B cell (primary cell): ENCODE measurements around the gene AMBRA1. TPM values are rescaled to one million over a fixed set of nuclear protein-coding genes. Genes with fewer than 3 reads are reported as not detected.

Source experiments
- ATAC-seq: fragments of 200-7000 bp; cut with Tn5 transposase; one replicate; pipeline ENCODE4 v1.10.0; 2021; ENCODE audit warnings: low read depth, mild to moderate bottlenecking, moderate number of reproducible peaks, moderate library complexity
- CTCF ChIA-PET: fragments of 350-600 bp; sonication (Branson Sonifier 250); formaldehyde crosslinking; loops from one replicate; lab custom pipeline; 2021; ENCODE audit warnings: antibody characterized with exemption, inconsistent platforms; lab: Charles Lee
- POLR2A ChIA-PET: fragments of 350-600 bp; sonication (Branson Sonifier 250); formaldehyde crosslinking; loops from one replicate; lab custom pipeline; 2021; ENCODE audit warnings: antibody characterized with exemption; lab: Charles Lee
- DNase-seq: peaks from one replicate; pipeline ENCODE4 v3.0.0; 2013
- H2AFZ ChIP-seq: 2 replicates; pipeline ENCODE4 v1.6.1; 2012; ENCODE audit warnings: mild to moderate bottlenecking, low read depth, low read length; ENCODE audit not compliant: insufficient read depth, poor library complexity, severe bottlenecking
- H3K27ac ChIP-seq, 2 donors: 1 replicate in 1 of 2; 2 replicates in 1 of 2; pipeline ENCODE4 v1.5.1; 2012 to 2013; ENCODE audit warnings: low read length in 2 of 2, mild to moderate bottlenecking in 2 of 2, moderate library complexity in 1 of 2
- H3K27me3 ChIP-seq, 4 experiments: fragments of 200-600 bp in 1 of 4; sonication (generic) in 1 of 4; replicated peaks in 1 of 4; 1 replicate in 2 of 4; 2 replicates in 2 of 4; pipeline versions ENCODE4 v1.6.1 to v1.7.0; 2013 to 2016; ENCODE audit warnings: low read length in 3 of 4, mild to moderate bottlenecking in 2 of 4, mixed read lengths in 1 of 4, moderate library complexity in 1 of 4; ENCODE audit not compliant: insufficient read depth in 4 of 4, control insufficient read depth in 3 of 4; ENCODE audit errors: control extremely low read depth in 1 of 4
- H3K36me3 ChIP-seq, 2 experiments: replicated peaks in 1 of 2; 1 replicate in 1 of 2; 2 replicates in 1 of 2; pipeline versions ENCODE4 v1.6.1 to v1.7.1; 2013; ENCODE audit warnings: low read length in 1 of 2; ENCODE audit not compliant: insufficient read depth in 2 of 2, control insufficient read depth in 1 of 2; ENCODE audit errors: control extremely low read depth in 1 of 2, extremely low read depth in 1 of 2
- H3K4me1 ChIP-seq, 2 donors: fragments of 200-600 bp in 1 of 2; sonication (generic) in 1 of 2; 1 replicate in 1 of 2; 2 replicates in 1 of 2; pipeline versions ENCODE4 v1.5.1 to v1.6.1; 2013 to 2017; ENCODE audit warnings: low read length in 2 of 2; ENCODE audit not compliant: control insufficient read depth in 2 of 2, insufficient read depth in 2 of 2
- H3K4me2 ChIP-seq: replicated peaks from 2 replicates; pipeline ENCODE3; 2012; ENCODE audit warnings: mild to moderate bottlenecking, low read depth, low read length; ENCODE audit not compliant: poor library complexity, severe bottlenecking
- H3K4me3 ChIP-seq, 5 experiments: fragments of 200-600 bp in 1 of 5; sonication (generic) in 1 of 5; 1 replicate in 3 of 5; 2 replicates in 2 of 5; pipeline versions ENCODE4 v1.5.1 to v1.7.0; 2011 to 2016; ENCODE audit warnings: low read length in 4 of 5, mild to moderate bottlenecking in 4 of 5, low read depth in 2 of 5, control low read depth in 1 of 5, moderate library complexity in 1 of 5; ENCODE audit not compliant: insufficient read depth in 1 of 5; ENCODE audit errors: control extremely low read depth in 1 of 5, extremely low read depth in 1 of 5
- H3K79me2 ChIP-seq: fragments of 200-600 bp; sonication (generic); one replicate; pipeline ENCODE4 v1.6.0; 2016; ENCODE audit warnings: low read length; ENCODE audit not compliant: control insufficient read depth, insufficient read depth
- H3K9ac ChIP-seq: fragments of 200-600 bp; sonication (generic); 2 replicates; pipeline ENCODE4 v1.6.1; 2017; ENCODE audit warnings: mild to moderate bottlenecking, low read length, moderate library complexity
- H3K9me3 ChIP-seq, 3 donors: one replicate each; pipeline versions ENCODE4 v1.6.1 to v1.7.1; 2013; ENCODE audit warnings: low read length in 2 of 3; ENCODE audit not compliant: control insufficient read depth in 2 of 3, insufficient read depth in 1 of 3; ENCODE audit errors: control extremely low read depth in 1 of 3
- H4K20me1 ChIP-seq: 2 replicates; pipeline ENCODE4 v1.6.0; 2012; ENCODE audit warnings: mild to moderate bottlenecking, low read length; ENCODE audit not compliant: insufficient read depth, control insufficient read depth, poor library complexity, severe bottlenecking
- H3K27ac Mint-ChIP-seq: one replicate; pipeline ENCODE4 v1.8.0; 2021; ENCODE audit warnings: mixed read lengths
- H3K27me3 Mint-ChIP-seq: one replicate; pipeline ENCODE4 v1.8.0; 2021; ENCODE audit warnings: mixed read lengths
- H3K4me1 Mint-ChIP-seq: one replicate; pipeline ENCODE4 v1.8.0; 2021; ENCODE audit warnings: mixed read lengths
- H3K4me3 Mint-ChIP-seq: one replicate; pipeline ENCODE4 v1.8.0; 2021; ENCODE audit warnings: mixed read lengths
- H3K9me3 Mint-ChIP-seq: one replicate; pipeline ENCODE4 v1.8.0; 2022; ENCODE audit warnings: mixed read lengths; ENCODE audit not compliant: insufficient read depth
- EZH2 ChIP-seq: IDR thresholded peaks from 2 replicates; pipeline ENCODE4 v1.6.1; 2012; ENCODE audit warnings: borderline replicate concordance, low read depth, mild to moderate bottlenecking, moderate library complexity, low read length; ENCODE audit not compliant: insufficient read depth, poor library complexity, severe bottlenecking
- WGBS: methylation state at CpG from one replicate; pipeline ENCODE4 v1.1.5; 2013; ENCODE audit warnings: missing lambda C conversion rate; ENCODE audit not compliant: insufficient coverage; 5-methylcytosine and 5-hydroxymethylcytosine counted together
- intact Hi-C: fragments of 100-400 bp; cut with micrococcal nuclease; formaldehyde crosslinking; loops from one replicate; pipeline ENCODE4 v1.10.0; 2022
- polyA plus RNA-seq: library from polyadenylated mRNA; depleted of rRNA; stranded (reverse); fragments of >200 nt; gene quantifications from 2 replicates; pipeline ENCODE4 v1.2.3, GENCODE V29; 2012
- total RNA-seq, 2 donors: library from RNA; stranded (reverse); fragments of 120-200 nt in 1 of 2; gene quantifications; 1 replicate in 1 of 2; 2 replicates in 1 of 2; pipeline versions ENCODE4 v1.2.3 to v1.2.4, GENCODE V29; 2013 to 2022
- TF ChIP-seq, protein P1 (sequence below): fragments of 200-600 bp; IDR thresholded peaks from one replicate; pipeline ENCODE4 v1.8.0; 2022; ENCODE audit warnings: antibody characterized with exemption, mild to moderate bottlenecking

AMBRA1 gene
- total and polyA plus RNA-seq, 2 donors (not counting 1 experiment from before 2014, with no cell fraction given) = 13.8 to 36.1 TPM

DNA sequence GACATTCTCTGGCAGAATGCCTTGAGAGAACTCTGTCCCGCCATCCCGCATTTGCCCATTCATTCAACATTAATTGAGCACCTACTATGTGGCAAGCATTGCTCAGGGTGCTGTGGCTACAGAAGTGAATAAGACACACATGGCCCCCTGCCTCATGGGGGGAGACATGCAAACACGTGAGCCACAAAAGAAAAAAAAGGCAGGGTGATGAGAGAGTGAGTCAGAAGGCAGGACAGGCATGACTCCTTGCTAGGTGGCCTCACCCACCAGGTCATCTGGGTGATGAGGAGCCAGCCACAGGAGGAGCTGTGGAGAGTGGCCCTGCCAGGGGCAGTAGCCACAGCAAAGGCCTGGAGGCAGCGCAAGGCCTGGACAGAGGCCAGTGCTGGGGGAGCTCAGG lies 207.1 kb downstream of the AMBRA1 start:
- POLR2A ChIA-PET = no interaction called here
- intact Hi-C loops = no loop called here

DNA sequence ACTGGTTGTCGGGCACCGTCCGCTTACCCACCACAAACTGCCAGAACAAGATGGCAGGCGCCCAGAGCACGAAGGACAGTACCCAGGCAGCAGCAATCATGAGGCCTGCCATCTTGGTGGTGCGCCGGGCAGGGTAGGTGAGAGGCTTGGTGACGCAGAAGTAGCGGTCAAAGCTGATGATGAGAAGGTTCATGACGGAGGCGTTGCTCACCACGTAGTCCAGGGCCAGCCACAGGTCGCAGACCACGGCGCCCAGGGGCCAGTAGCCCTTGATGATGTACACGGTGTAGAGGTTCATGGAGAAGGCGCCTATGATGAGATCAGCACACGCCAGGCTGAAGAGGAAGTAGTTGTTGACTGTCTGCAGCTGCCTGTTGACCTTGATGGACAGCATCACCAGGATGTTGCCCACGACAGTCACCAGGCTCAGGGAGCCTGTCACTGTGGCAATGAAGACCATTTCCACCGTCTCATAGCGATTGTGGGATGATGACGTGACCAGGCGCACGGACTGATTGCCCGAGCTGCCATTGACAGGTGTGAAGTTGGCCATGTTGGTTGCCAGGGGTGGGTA lies 207.7 kb downstream of the AMBRA1 start:
- no peak overlapping the region for H3K4me3 Mint-ChIP-seq
- DNase-seq (no peak), ATAC-seq (no peak)
- Histone ChIP-seq H3K9ac (no peak overlapping the region), H2AFZ (no peak overlapping the region), H3K4me3 (no peak overlapping the region), H3K36me3 (no peaks in the 10 kb centered on the region), H3K4me1 (peaks cover 32 to 41% of the 10 kb centered on the region in 2 donors), H4K20me1 (peaks cover 6% of the 10 kb centered on the region), H3K27me3 (peaks cover 0 to 94% (median 54%) of the 10 kb centered on the region in 4 experiments), H3K4me2 (no peak overlapping the region), H3K27ac (no peak overlapping the region), H3K79me2 (no peaks in the 10 kb centered on the region), H3K9me3 (peaks cover 0 to 37% (median 0%) of the 10 kb centered on the region in 3 donors)
- CTCF ChIA-PET = interaction anchor here (1.8 kb wide), 1 partner anchor 18 kb away, joined by 5 read pairs; no protein-coding TSS in a partner anchor
- no peak for TF ChIP-seq EZH2
- TF ChIP-seq, protein P1, sequence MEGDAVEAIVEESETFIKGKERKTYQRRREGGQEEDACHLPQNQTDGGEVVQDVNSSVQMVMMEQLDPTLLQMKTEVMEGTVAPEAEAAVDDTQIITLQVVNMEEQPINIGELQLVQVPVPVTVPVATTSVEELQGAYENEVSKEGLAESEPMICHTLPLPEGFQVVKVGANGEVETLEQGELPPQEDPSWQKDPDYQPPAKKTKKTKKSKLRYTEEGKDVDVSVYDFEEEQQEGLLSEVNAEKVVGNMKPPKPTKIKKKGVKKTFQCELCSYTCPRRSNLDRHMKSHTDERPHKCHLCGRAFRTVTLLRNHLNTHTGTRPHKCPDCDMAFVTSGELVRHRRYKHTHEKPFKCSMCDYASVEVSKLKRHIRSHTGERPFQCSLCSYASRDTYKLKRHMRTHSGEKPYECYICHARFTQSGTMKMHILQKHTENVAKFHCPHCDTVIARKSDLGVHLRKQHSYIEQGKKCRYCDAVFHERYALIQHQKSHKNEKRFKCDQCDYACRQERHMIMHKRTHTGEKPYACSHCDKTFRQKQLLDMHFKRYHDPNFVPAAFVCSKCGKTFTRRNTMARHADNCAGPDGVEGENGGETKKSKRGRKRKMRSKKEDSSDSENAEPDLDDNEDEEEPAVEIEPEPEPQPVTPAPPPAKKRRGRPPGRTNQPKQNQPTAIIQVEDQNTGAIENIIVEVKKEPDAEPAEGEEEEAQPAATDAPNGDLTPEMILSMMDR = no peak
- 96% methylated on average over 23 of the region's 25 CpGs for WGBS
- POLR2A ChIA-PET = no interaction called here
- intact Hi-C loops = no loop called here
- H3K9me3 Mint-ChIP-seq = no peaks in the 10 kb centered on the region
- no peak overlapping the region for H3K27ac Mint-ChIP-seq
- H3K4me1 Mint-ChIP-seq = peaks cover 16% of the 10 kb centered on the region
- H3K27me3 Mint-ChIP-seq = peaks cover 63% of the 10 kb centered on the region

More for the DNA sequence above, 207.1 kb downstream of the AMBRA1 start:
- peaks cover 63% of the 10 kb centered on the region for H3K27me3 Mint-ChIP-seq
- peaks cover 0 to 37% (median 0%) of the 10 kb centered on the region in 3 donors for H3K9me3 ChIP-seq
- H3K4me3 ChIP-seq = no peak overlapping the region
- H3K4me2 ChIP-seq = no peak overlapping the region
- H3K9ac ChIP-seq = no peak overlapping the region
- no peaks in the 10 kb centered on the region for H3K36me3 ChIP-seq
- TF ChIP-seq EZH2 = no peak
- TF ChIP-seq, protein P1 = no peak
- no peak overlapping the region for H3K4me3 Mint-ChIP-seq
- CTCF ChIA-PET = interaction anchor here (1.8 kb wide), 1 partner anchor 18 kb away, joined by 5 read pairs; no protein-coding TSS in a partner anchor
- H3K4me1 Mint-ChIP-seq = peaks cover 16% of the 10 kb centered on the region
- H3K79me2 ChIP-seq = no peaks in the 10 kb centered on the region
- H4K20me1 ChIP-seq = peaks cover 9% of the 10 kb centered on the region
- no peak overlapping the region for H2AFZ ChIP-seq
- H3K27ac ChIP-seq = no peak overlapping the region
- 94% methylated on average over 2 of the region's 4 CpGs for WGBS
- H3K27me3 ChIP-seq = peaks cover 0 to 97% (median 56%) of the 10 kb centered on the region in 4 experiments
- ATAC-seq (no peak), DNase-seq (no peak)
- no peaks in the 10 kb centered on the region for H3K9me3 Mint-ChIP-seq
- peaks cover 32 to 41% of the 10 kb centered on the region in 2 donors for H3K4me1 ChIP-seq
- no peak overlapping the region for H3K27ac Mint-ChIP-seq
